ENCODE results near the gene LIPC.

LIPC gene

GRCh38 chr15:58431221-58432149 is at the start of gene LIPC:
Gene LIPC, plus strand, starts transcription at chr15:58431991. Its CDS starts 42 bp downstream, at chr15:58432033.
- DNase-seq = no peak

GRCh38 chr15:58383876-58384275 is 47.9 kb upstream of the LIPC start:
- DNase-seq = no peak

GRCh38 chr15:58384667-58385066 is 47.1 kb upstream of the LIPC start:
- no peak for DNase-seq

GRCh38 chr15:58386081-58386480 is 45.7 kb upstream of the LIPC start:
- DNase-seq = no peak

GRCh38 chr15:58386641-58387040 is 45.1 kb upstream of the LIPC start:
- DNase-seq = no peak

- no peak for DNase-seq
Measured at GRCh38 chr15:58387130-58387529, 44.7 kb upstream of the LIPC start.

- no peak for DNase-seq
Measured at GRCh38 chr15:58388211-58388610, 43.6 kb upstream of the LIPC start.

GRCh38 chr15:58390118-58390517 is 41.7 kb upstream of the LIPC start:
- DNase-seq = no peak

GRCh38 chr15:58390655-58391054 is 41.1 kb upstream of the LIPC start:
- DNase-seq = no peak

GRCh38 chr15:58391088-58391487 is 40.7 kb upstream of the LIPC start:
- no peak for DNase-seq

- no peak for DNase-seq
Measured at GRCh38 chr15:58392141-58392540, 39.6 kb upstream of the LIPC start.

- no peak for DNase-seq
Measured at GRCh38 chr15:58392611-58393161, 39.1 kb upstream of the LIPC start.

GRCh38 chr15:58393241-58393662 is 38.5 kb upstream of the LIPC start:
- no peak for DNase-seq

GRCh38 chr15:58396181-58396580 is 35.6 kb upstream of the LIPC start:
- no peak for DNase-seq

- no peak for DNase-seq
Measured at GRCh38 chr15:58398071-58398470, 33.7 kb upstream of the LIPC start.

GRCh38 chr15:58398643-58399042 is 33.1 kb upstream of the LIPC start:
- no peak for DNase-seq

GRCh38 chr15:58399739-58400138 is 32.1 kb upstream of the LIPC start:
- DNase-seq = no peak

- no peak for DNase-seq
Measured at GRCh38 chr15:58401276-58401675, 30.5 kb upstream of the LIPC start.

- no peak for DNase-seq
Measured at GRCh38 chr15:58401991-58402649, 29.7 kb upstream of the LIPC start.

- DNase-seq = no peak
Measured at GRCh38 chr15:58403581-58403980, 28.2 kb upstream of the LIPC start.

GRCh38 chr15:58404020-58404419 is 27.8 kb upstream of the LIPC start:
- DNase-seq = no peak

GRCh38 chr15:58404722-58405121 is 27.1 kb upstream of the LIPC start:
- DNase-seq = no peak

- no peak for DNase-seq
Measured at GRCh38 chr15:58405865-58406264, 25.9 kb upstream of the LIPC start.

GRCh38 chr15:58406811-58407210 is 25.0 kb upstream of the LIPC start:
- DNase-seq = no peak

Data from activated effector memory CD4-positive, alpha-beta T cell treated with anti-CD3 and anti-CD28 coated beads, Interleukin-2, amount 50 U/mL, for 16 hours (primary cell).